IMR-90 (cell line): ENCODE results near the gene TMEM260. TPM values are rescaled to one million over a fixed set of nuclear protein-coding genes. Genes with fewer than 3 reads are reported as not detected.
"Not testable (repeated sequence)": the region's sequence is repeated elsewhere in the genome, so short reads cannot be mapped to it uniquely, and the experiment has no call there.

ENCODE experiments used
- ATAC-seq: fragments of 200-7000 bp; cut with Tn5 transposase; 2 replicates; pipeline ENCODE4 v1.9.1; 2020; ENCODE audit warnings: low read depth, mild to moderate bottlenecking, moderate library complexity
- BruUV-seq: library from RNA; stranded (reverse); fragments of 400-500 nt; replicated peaks from 2 replicates; lab custom pipeline; 2021; lab: Mats Ljungman, UMichigan
- CTCF ChIA-PET: fragments of 300-600 bp; formaldehyde crosslinking; extraction: SDS; loops from one replicate; lab custom pipeline; 2021; ENCODE audit warnings: antibody characterized with exemption; lab: Yijun Ruan, JAX
- POLR2A ChIA-PET: fragments of 300-600 bp; sonication (Branson Sonifier 250); formaldehyde crosslinking; loops from one replicate; lab custom pipeline; 2022; ENCODE audit warnings: antibody characterized with exemption; ENCODE audit not compliant: unreplicated experiment; lab: Charles Lee
- DNase-seq: peaks from one replicate; pipeline ENCODE4 v3.0.0; 2013
- H2AFZ ChIP-seq: replicated peaks from 2 replicates; pipeline ENCODE3; 2013; ENCODE audit warnings: low read length, mild to moderate bottlenecking; ENCODE audit not compliant: poor library complexity
- H2AK5ac ChIP-seq: 2 replicates; pipeline ENCODE4 v1.6.1; 2013; ENCODE audit warnings: low read depth, low read length, inconsistent platforms
- H2AK9ac ChIP-seq: replicated peaks from 2 replicates; pipeline ENCODE3; 2013; ENCODE audit warnings: mild to moderate bottlenecking, low read depth, low read length, moderate library complexity; ENCODE audit not compliant: poor library complexity
- H2BK120ac ChIP-seq: 2 replicates; pipeline ENCODE4 v1.6.1; 2013; ENCODE audit warnings: low read depth, low read length, inconsistent platforms
- H2BK15ac ChIP-seq: 3 replicates; pipeline ENCODE4 v1.6.1; 2013; ENCODE audit warnings: low read depth, low read length, inconsistent platforms
- H2BK20ac ChIP-seq: 2 replicates; pipeline ENCODE4 v1.6.1; 2013; ENCODE audit warnings: low read depth, mild to moderate bottlenecking, inconsistent platforms, low read length, moderate library complexity
- H2BK5ac ChIP-seq: 2 replicates; pipeline ENCODE4 v1.6.1; 2013; ENCODE audit warnings: mild to moderate bottlenecking, low read depth, low read length, inconsistent platforms; ENCODE audit not compliant: poor library complexity, severe bottlenecking
- H3K14ac ChIP-seq: replicated peaks from 2 replicates; pipeline ENCODE4 v1.6.1; 2013; ENCODE audit warnings: low read depth, low read length, inconsistent platforms
- H3K18ac ChIP-seq: 2 replicates; pipeline ENCODE4 v1.6.1; 2013; ENCODE audit warnings: low read depth, low read length, control low read depth
- H3K23ac ChIP-seq: 2 replicates; pipeline ENCODE4 v1.6.1; 2013; ENCODE audit warnings: low read depth, low read length, inconsistent platforms
- H3K27ac ChIP-seq: 2 replicates; pipeline ENCODE4 v1.5.1; 2013; ENCODE audit warnings: mild to moderate bottlenecking, control low read depth, low read length; ENCODE audit not compliant: insufficient read depth
- H3K27me3 ChIP-seq: 2 replicates; pipeline ENCODE4 v1.6.1; 2013; ENCODE audit warnings: low read length; ENCODE audit not compliant: control insufficient read depth, insufficient read depth
- H3K36me3 ChIP-seq: 2 replicates; pipeline ENCODE4 v1.6.1; 2013; ENCODE audit warnings: low read length, mixed read lengths; ENCODE audit not compliant: control insufficient read depth, insufficient read depth
- H3K4ac ChIP-seq: 2 replicates; pipeline ENCODE4 v1.6.1; 2013; ENCODE audit warnings: low read depth, low read length, inconsistent platforms
- H3K4me1 ChIP-seq: 2 replicates; pipeline ENCODE4 v1.6.1; 2013; ENCODE audit warnings: low read length, mixed read lengths; ENCODE audit not compliant: control insufficient read depth, insufficient read depth
- H3K4me2 ChIP-seq: 2 replicates; pipeline ENCODE4 v1.6.1; 2013; ENCODE audit warnings: low read depth, mild to moderate bottlenecking, control low read depth, low read length, moderate library complexity
- H3K4me3 ChIP-seq: 2 replicates; pipeline ENCODE4 v1.5.1; 2013; ENCODE audit warnings: low read depth, mild to moderate bottlenecking, control low read depth, low read length, moderate library complexity; ENCODE audit not compliant: insufficient read depth
- H3K56ac ChIP-seq: 2 replicates; pipeline ENCODE4 v1.6.1; 2013; ENCODE audit warnings: low read length, inconsistent platforms; ENCODE audit not compliant: insufficient read depth; ENCODE audit errors: extremely low read depth
- H3K79me1 ChIP-seq, 2 experiments: 2 replicates each; pipeline ENCODE4 v1.6.1; 2013; ENCODE audit warnings: low read length in 2 of 2, inconsistent platforms in 1 of 2, low read depth in 1 of 2
- H3K9ac ChIP-seq: 2 replicates; pipeline ENCODE4 v1.6.1; 2013; ENCODE audit warnings: low read depth, low read length, control low read depth
- H3K9me1 ChIP-seq: 2 replicates; pipeline ENCODE4 v1.6.1; 2013; ENCODE audit warnings: low read length, inconsistent platforms; ENCODE audit not compliant: insufficient read depth
- H3K9me3 ChIP-seq: 2 replicates; pipeline ENCODE4 v1.6.1; 2013; ENCODE audit warnings: low read length; ENCODE audit not compliant: control insufficient read depth, insufficient read depth
- H4K20me1 ChIP-seq: 2 replicates; pipeline ENCODE4 v1.6.1; 2013; ENCODE audit warnings: low read length, inconsistent platforms; ENCODE audit not compliant: insufficient read depth
- H4K5ac ChIP-seq: 2 replicates; pipeline ENCODE4 v1.6.1; 2013; ENCODE audit warnings: mild to moderate bottlenecking, low read depth, low read length, control low read depth
- H4K8ac ChIP-seq, 2 experiments: 2 replicates each; pipeline ENCODE4 v1.6.1; 2013; ENCODE audit warnings: low read depth in 2 of 2, low read length in 2 of 2, control low read depth in 1 of 2, inconsistent platforms in 1 of 2
- H4K91ac ChIP-seq: 2 replicates; pipeline ENCODE4 v1.6.1; 2013; ENCODE audit warnings: low read depth, low read length, inconsistent platforms; ENCODE audit not compliant: insufficient read depth
- WGBS, 2 experiments: methylation state at CpG; one replicate each; pipeline versions ENCODE4 v1.1.5 to v1.1.7; 2013; ENCODE audit warnings: missing lambda C conversion rate in 2 of 2; ENCODE audit not compliant: insufficient read length in 1 of 2; ENCODE audit errors: extremely low coverage in 2 of 2; 5-methylcytosine and 5-hydroxymethylcytosine counted together
- dilution Hi-C: fragments of 300-500 bp; cut with HindIII; formaldehyde crosslinking; loops from one replicate; pipeline ENCODE4 v1.14.3; 2018; ENCODE audit warnings: low sequenced_read_pairs; ENCODE audit not compliant: unreplicated experiment
- in situ Hi-C: fragments of 300-500 bp; cut with MboI; formaldehyde crosslinking; loops from 3 replicates; pipeline ENCODE4 v1.14.3; 2019; ENCODE audit warnings: low sequenced_read_pairs, inconsistent platforms, mixed read lengths
- intact Hi-C: fragments of 100-400 bp; cut with micrococcal nuclease; formaldehyde crosslinking; loops from 2 replicates; pipeline ENCODE4 v1.10.0; 2022
- polyA plus RNA-seq, 3 experiments: library from polyadenylated mRNA; depleted of rRNA; stranded (reverse); fragments of >200 nt; gene quantifications; 2 replicates each; pipeline ENCODE4 v1.2.3, GENCODE V29; 2012; ENCODE audit warnings: low replicate concordance in 1 of 3
- total RNA-seq: library from RNA; depleted of rRNA; stranded (reverse); fragments of >200 nt; gene quantifications from 2 replicates; pipeline ENCODE4 v1.2.3, GENCODE V29; 2012; rRNA removed

TMEM260 gene
- total and polyA plus RNA-seq, 2 of the 4 experiments (the other 2 are of a cell fraction): 6.4 to 11.5 TPM

DNA sequence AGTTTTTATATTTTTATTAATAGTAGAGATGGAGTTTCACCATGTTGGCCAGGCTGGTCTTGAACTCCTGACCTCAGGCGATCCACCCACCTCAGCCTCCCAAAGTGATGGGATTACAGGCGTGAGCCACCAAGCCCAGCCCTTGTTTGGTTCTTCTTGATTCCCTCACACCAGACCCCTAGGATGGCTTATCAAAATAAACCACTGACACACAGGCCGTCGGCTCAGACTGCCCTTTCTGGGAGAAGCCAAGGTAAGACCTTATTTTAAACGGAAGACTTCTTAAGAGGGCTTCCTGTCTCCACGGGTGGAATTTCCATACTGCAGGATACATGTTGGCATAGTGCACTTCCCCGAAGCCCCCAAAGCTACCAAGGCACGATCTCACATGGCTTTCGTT is 115.6 kb downstream of the TMEM260 start:
- H3K27ac ChIP-seq, H4K20me1 ChIP-seq, H3K18ac ChIP-seq, H3K79me1 ChIP-seq, H2BK20ac ChIP-seq, H3K14ac ChIP-seq, intact Hi-C loops, H3K56ac ChIP-seq, DNase-seq, H3K27me3 ChIP-seq, CTCF ChIA-PET, H3K36me3 ChIP-seq, BruUV-seq, H2BK15ac ChIP-seq, dilution Hi-C loops, H2BK5ac ChIP-seq, H2AFZ ChIP-seq, ATAC-seq, H4K8ac ChIP-seq, H3K23ac ChIP-seq, H3K4me1 ChIP-seq, H3K9ac ChIP-seq, H3K4ac ChIP-seq, H3K4me2 ChIP-seq, in situ Hi-C loops, H2BK120ac ChIP-seq, H3K9me3 ChIP-seq, H4K5ac ChIP-seq, POLR2A ChIA-PET, H2AK9ac ChIP-seq, H2AK5ac ChIP-seq, H3K9me1 ChIP-seq, H3K4me3 ChIP-seq, H4K91ac ChIP-seq: not testable (repeated sequence)
- 37% methylated on average over 4 of the region's 9 CpGs; no CpG with 5 or more reads in 1 of the 2 experiments for WGBS, 2 experiments

Other genes starting within 250 kb of the TMEM260 start
- not detected in 2 replicates for gene OTX2, start 230.7 kb downstream of the TMEM260 start, total RNA-seq
- not detected in 2 replicates for gene OTX2, start 230.7 kb downstream of the TMEM260 start, polyA plus RNA-seq (2012; rRNA removed)